ENCODE measurements around the gene TBC1D8B. TPM values are rescaled to one million over a fixed set of nuclear protein-coding genes. Genes with fewer than 3 reads are reported as not detected.
"Not testable (repeated sequence)": the region's sequence is repeated elsewhere in the genome, so short reads cannot be mapped to it uniquely, and the experiment has no call there.

The TBC1D8B gene
- total and polyA plus RNA-seq, 2 donors (not counting 1 experiment from before 2014, with no cell fraction given) = 0.46 to 9.1 TPM

- H3K9me3 Mint-ChIP-seq (ENCODE audit: insufficient read depth); H3K27me3 Mint-ChIP-seq; H3K27ac ChIP-seq (ENCODE audit: low read length in 2 of 2); H3K4me3 Mint-ChIP-seq; H2AFZ ChIP-seq (ENCODE audit: insufficient read depth, low read depth, low read length, poor library complexity, severe bottlenecking); H3K4me2 ChIP-seq (replicated peaks; ENCODE audit: low read depth, low read length, poor library complexity, severe bottlenecking); intact Hi-C loops (cut with micrococcal nuclease); H3K36me3 ChIP-seq (replicated peaks in 1 of 2; ENCODE audit: control extremely low read depth in 1 of 2, control insufficient read depth in 1 of 2, extremely low read depth in 1 of 2, insufficient read depth in 2 of 2, low read length in 1 of 2); H3K4me3 ChIP-seq (ENCODE audit: control extremely low read depth in 1 of 5, extremely low read depth in 1 of 5, insufficient read depth in 1 of 5, low read depth in 2 of 5, low read length in 4 of 5); H3K4me1 Mint-ChIP-seq; H3K9ac ChIP-seq (ENCODE audit: low read length); H4K20me1 ChIP-seq (ENCODE audit: control insufficient read depth, insufficient read depth, low read length, poor library complexity, severe bottlenecking); H3K27ac Mint-ChIP-seq; H3K9me3 ChIP-seq (ENCODE audit: control extremely low read depth in 1 of 3, control insufficient read depth in 2 of 3, insufficient read depth in 1 of 3, low read length in 2 of 3); H3K4me1 ChIP-seq (ENCODE audit: control insufficient read depth in 2 of 2, insufficient read depth in 2 of 2, low read length in 2 of 2); DNase-seq; H3K27me3 ChIP-seq (replicated peaks in 1 of 4; ENCODE audit: control extremely low read depth in 1 of 4, control insufficient read depth in 3 of 4, insufficient read depth in 4 of 4, low read length in 3 of 4); CTCF ChIA-PET; ATAC-seq (ENCODE audit: low read depth); POLR2A ChIA-PET; H3K79me2 ChIP-seq (ENCODE audit: control insufficient read depth, insufficient read depth, low read length): not testable (repeated sequence)
- no CpG with 5 or more reads among the region's 3 CpGs for WGBS (ENCODE audit: insufficient coverage)
Measured at GRCh38 chrX:106814093-106814492, 11.6 kb downstream of the TBC1D8B start.

- CTCF ChIA-PET = no interaction called here
Measured at GRCh38 chrX:106862972-106863688, 60.7 kb downstream of the TBC1D8B start.

More at GRCh38 chrX:106862972-106863688, 60.7 kb downstream of the TBC1D8B start:
- H2AFZ ChIP-seq (ENCODE audit: insufficient read depth, low read depth, low read length, poor library complexity, severe bottlenecking) = no peak overlapping the region
- TF ChIP-seq EZH2 (IDR thresholded peaks at IDR 0.05; ENCODE audit: borderline replicate concordance, insufficient read depth, low read depth, low read length, poor library complexity, severe bottlenecking) (no peak), CTCF (IDR thresholded peaks at IDR 0.05) (peak; percentile 26)
- Mint-ChIP-seq H3K4me3 (no peak overlapping the region), H3K9me3 (ENCODE audit: insufficient read depth) (no peaks in the 10 kb centered on the region), H3K27ac (no peak overlapping the region), H3K4me1 (no peaks in the 10 kb centered on the region), H3K27me3 (no peaks in the 10 kb centered on the region)
- no peak overlapping the region for H3K9ac ChIP-seq (ENCODE audit: low read length)
- H4K20me1 ChIP-seq (ENCODE audit: control insufficient read depth, insufficient read depth, low read length, poor library complexity, severe bottlenecking) = no peaks in the 10 kb centered on the region
- no peaks in the 10 kb centered on the region for H3K27me3 ChIP-seq (replicated peaks in 1 of 4; ENCODE audit: control extremely low read depth in 1 of 4, control insufficient read depth in 3 of 4, insufficient read depth in 4 of 4, low read length in 3 of 4)
- H3K27ac ChIP-seq (ENCODE audit: low read length in 2 of 2) = no peak overlapping the region
- intact Hi-C loops (cut with micrococcal nuclease) = no loop called here
- no peak for ATAC-seq (ENCODE audit: low read depth)
- POLR2A ChIA-PET = no interaction called here
- H3K9me3 ChIP-seq (ENCODE audit: control extremely low read depth in 1 of 3, control insufficient read depth in 2 of 3, insufficient read depth in 1 of 3, low read length in 2 of 3) = no peaks in the 10 kb centered on the region
- peak; percentile 3 for DNase-seq
- no peak overlapping the region for H3K4me2 ChIP-seq (replicated peaks; ENCODE audit: low read depth, low read length, poor library complexity, severe bottlenecking)
- WGBS (ENCODE audit: insufficient coverage) = 82% methylated on average over 12 of the region's 13 CpGs
- H3K4me3 ChIP-seq (ENCODE audit: control extremely low read depth in 1 of 5, extremely low read depth in 1 of 5, insufficient read depth in 1 of 5, low read depth in 2 of 5, low read length in 4 of 5) = no peak overlapping the region
- H3K4me1 ChIP-seq (ENCODE audit: control insufficient read depth in 2 of 2, insufficient read depth in 2 of 2, low read length in 2 of 2) = no peaks in the 10 kb centered on the region
- H3K36me3 ChIP-seq (replicated peaks in 1 of 2; ENCODE audit: control extremely low read depth in 1 of 2, control insufficient read depth in 1 of 2, extremely low read depth in 1 of 2, insufficient read depth in 2 of 2, low read length in 1 of 2) = no peaks in the 10 kb centered on the region
- H3K79me2 ChIP-seq (ENCODE audit: control insufficient read depth, insufficient read depth, low read length) = no peaks in the 10 kb centered on the region
